BE2C (cell line): ENCODE results near the gene GPANK1.
A peak's percentile ranks its signal among the peaks of the same experiment; 100 is the strongest.

Source experiments
- DNase-seq: peaks from one replicate; pipeline ENCODE4 v3.0.0-alpha.2; 2020
- H3K27me3 ChIP-seq: fragments of 250-450 bp; sonication (Bioruptor Pico); 2 replicates; pipeline ENCODE4 v1.5.1; 2020; ENCODE audit warnings: mild to moderate bottlenecking
- H3K36me3 ChIP-seq: fragments of 250-450 bp; sonication (Bioruptor Pico); 2 replicates; pipeline ENCODE4 v1.5.1; 2020; ENCODE audit warnings: mild to moderate bottlenecking
- H3K4me1 ChIP-seq: fragments of 250-450 bp; sonication (Bioruptor Pico); 2 replicates; pipeline ENCODE4 v1.5.1; 2020
- H3K4me3 ChIP-seq: 2 replicates; pipeline ENCODE4 v1.5.1; 2011; ENCODE audit warnings: low read depth, low read length
- H3K9me3 ChIP-seq: fragments of 250-450 bp; sonication (Bioruptor Pico); 2 replicates; pipeline ENCODE4 v1.5.1; 2020
- TF ChIP-seq, protein P1 (sequence below): IDR thresholded peaks from 2 replicates; pipeline ENCODE4 v1.5.1; 2012; ENCODE audit warnings: mild to moderate bottlenecking, low read depth, low read length

The GPANK1 gene

DNA sequence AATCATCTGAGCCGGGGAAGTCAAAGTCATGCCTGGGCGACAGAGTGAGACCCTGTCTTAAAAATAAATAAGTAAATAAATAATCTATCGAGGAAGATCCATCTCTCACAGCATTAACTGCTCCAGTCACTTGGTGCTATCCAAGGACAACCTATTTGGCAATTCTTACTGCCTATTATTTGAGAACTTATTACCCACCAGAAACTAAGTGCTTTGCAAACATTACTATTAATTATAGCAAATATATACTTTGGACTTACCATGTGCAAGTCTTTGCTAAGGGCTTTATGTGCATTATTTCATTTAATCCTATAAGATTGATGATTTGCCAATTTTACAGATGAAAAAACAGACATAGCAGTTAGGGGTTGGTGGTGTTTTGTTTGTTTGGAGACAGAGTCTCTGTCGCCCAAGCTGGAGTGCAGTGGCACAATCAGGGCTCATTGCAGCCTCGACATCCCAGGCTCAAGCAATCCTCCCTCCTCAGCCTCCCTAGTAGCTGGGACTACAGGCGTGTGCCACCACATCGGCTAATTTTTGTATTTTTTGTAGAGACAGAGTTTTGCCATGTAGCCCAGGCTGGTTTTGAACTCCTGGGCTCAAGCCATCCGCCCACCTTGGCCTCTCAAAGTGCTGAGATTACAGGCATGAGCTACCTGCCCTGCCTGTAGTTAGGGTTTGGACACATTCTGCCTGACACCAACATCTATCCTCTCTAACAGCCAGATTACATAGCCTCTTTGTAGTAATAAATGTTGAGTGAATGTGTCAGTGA, 10.0 kb downstream of the GPANK1 start:
- Histone ChIP-seq H3K4me3 (no peak overlapping the region), H3K27me3 (no peaks in the 10 kb centered on the region), H3K9me3 (no peaks in the 10 kb centered on the region), H3K4me1 (no peaks in the 10 kb centered on the region), H3K36me3 (peaks cover 6% of the 10 kb centered on the region)
- no peak for DNase-seq
- TF ChIP-seq, protein P1, sequence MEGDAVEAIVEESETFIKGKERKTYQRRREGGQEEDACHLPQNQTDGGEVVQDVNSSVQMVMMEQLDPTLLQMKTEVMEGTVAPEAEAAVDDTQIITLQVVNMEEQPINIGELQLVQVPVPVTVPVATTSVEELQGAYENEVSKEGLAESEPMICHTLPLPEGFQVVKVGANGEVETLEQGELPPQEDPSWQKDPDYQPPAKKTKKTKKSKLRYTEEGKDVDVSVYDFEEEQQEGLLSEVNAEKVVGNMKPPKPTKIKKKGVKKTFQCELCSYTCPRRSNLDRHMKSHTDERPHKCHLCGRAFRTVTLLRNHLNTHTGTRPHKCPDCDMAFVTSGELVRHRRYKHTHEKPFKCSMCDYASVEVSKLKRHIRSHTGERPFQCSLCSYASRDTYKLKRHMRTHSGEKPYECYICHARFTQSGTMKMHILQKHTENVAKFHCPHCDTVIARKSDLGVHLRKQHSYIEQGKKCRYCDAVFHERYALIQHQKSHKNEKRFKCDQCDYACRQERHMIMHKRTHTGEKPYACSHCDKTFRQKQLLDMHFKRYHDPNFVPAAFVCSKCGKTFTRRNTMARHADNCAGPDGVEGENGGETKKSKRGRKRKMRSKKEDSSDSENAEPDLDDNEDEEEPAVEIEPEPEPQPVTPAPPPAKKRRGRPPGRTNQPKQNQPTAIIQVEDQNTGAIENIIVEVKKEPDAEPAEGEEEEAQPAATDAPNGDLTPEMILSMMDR, result no peak

GRCh38 chr6:31652925-31653724, 11.7 kb downstream of the GPANK1 start:
- H3K4me1 ChIP-seq, result no peaks in the 10 kb centered on the region
- peak overlapping the region; percentile 84 for H3K4me3 ChIP-seq
- H3K36me3 ChIP-seq, result peaks cover 22% of the 10 kb centered on the region
- DNase-seq, result peak; percentile 90
- H3K9me3 ChIP-seq, result no peaks in the 10 kb centered on the region
- TF ChIP-seq, protein P1, result no peak
- H3K27me3 ChIP-seq, result no peaks in the 10 kb centered on the region

DNA sequence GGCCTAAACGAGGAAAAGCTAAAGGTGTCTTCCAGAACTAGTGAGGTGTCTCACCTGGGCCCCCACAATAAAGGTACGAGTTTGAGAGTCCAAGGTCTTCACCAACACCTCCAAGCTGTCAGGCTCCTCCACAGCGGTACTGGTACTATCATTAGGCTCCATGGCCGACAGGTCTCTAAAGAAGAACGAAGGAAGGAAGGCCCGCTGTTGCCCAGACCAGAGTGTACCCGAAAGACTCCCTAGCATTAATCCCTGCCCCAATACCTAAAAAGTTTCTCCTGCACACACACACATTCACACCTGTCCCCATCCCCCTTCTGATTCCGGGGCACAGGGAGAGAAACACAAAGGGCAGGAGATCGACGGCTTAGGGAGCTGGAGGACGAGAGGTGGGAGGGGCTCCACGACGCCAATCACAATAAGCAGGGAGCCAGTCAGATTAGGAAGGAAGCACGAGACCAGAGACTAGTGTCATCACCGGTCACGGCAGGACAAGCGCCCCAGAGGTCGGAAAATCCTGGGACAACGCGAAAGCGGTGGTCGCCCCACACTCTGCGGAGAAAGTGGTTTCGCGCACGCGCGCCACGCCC, 13.1 kb downstream of the GPANK1 start:
- Histone ChIP-seq H3K4me1 (no peaks in the 10 kb centered on the region), H3K4me3 (peak overlapping the region; percentile 84), H3K9me3 (no peaks in the 10 kb centered on the region), H3K36me3 (peaks cover 35% of the 10 kb centered on the region), H3K27me3 (no peaks in the 10 kb centered on the region)
- no peak for DNase-seq
- TF ChIP-seq, protein P1, result no peak

GRCh38 chr6:31645325-31645724, 19.5 kb downstream of the GPANK1 start:
- TF ChIP-seq, protein P1, result no peak
- Histone ChIP-seq H3K4me1 (no peaks in the 10 kb centered on the region), H3K36me3 (peaks cover 78% of the 10 kb centered on the region), H3K9me3 (no peaks in the 10 kb centered on the region), H3K27me3 (no peaks in the 10 kb centered on the region), H3K4me3 (no peak overlapping the region)
- no peak for DNase-seq

GRCh38 chr6:31643818-31644454, 20.9 kb downstream of the GPANK1 start:
- DNase-seq, result no peak
- TF ChIP-seq, protein P1, result no peak
- H3K9me3 ChIP-seq, result no peaks in the 10 kb centered on the region
- H3K36me3 ChIP-seq, result peaks cover 83% of the 10 kb centered on the region
- no peaks in the 10 kb centered on the region for H3K27me3 ChIP-seq
- H3K4me3 ChIP-seq, result no peak overlapping the region
- H3K4me1 ChIP-seq, result no peaks in the 10 kb centered on the region
